HG03139 (cell line): Measurements from ENCODE around the gene MEI4.
"Not testable (repeated sequence)": the region's sequence is repeated elsewhere in the genome, so short reads cannot be mapped to it uniquely, and the experiment has no call there.

Source experiments
- ATAC-seq: cut with Tn5 transposase; IDR thresholded peaks from one replicate; pipeline ENCODE4 v1.9.1; 2021; ENCODE audit not compliant: unreplicated experiment

The MEI4 gene

GRCh38 chr6:77814119-77814518 is 161.3 kb downstream of the MEI4 start:
- ATAC-seq: no peak

DNA sequence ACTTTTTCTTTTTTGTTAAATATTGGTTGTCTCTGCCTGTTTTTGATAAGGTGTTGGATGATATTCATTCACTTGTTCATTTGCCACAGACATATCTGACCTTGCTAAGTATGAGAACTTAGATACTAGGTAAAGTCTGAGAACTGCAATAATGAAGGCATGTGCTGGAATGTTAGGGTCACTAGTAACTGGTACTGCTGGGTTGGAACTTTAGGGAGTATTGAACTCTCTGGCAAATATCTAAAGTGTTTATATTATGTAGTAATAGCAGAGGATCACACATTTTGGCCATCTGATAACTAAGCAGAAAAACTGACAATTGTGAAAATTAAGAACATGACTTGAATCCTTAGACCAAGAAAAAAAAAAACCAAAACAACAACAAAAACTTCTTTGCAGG is 162.7 kb downstream of the MEI4 start:
- no peak for ATAC-seq

GRCh38 chr6:77816766-77817270 is 164.0 kb downstream of the MEI4 start:
- no peak for ATAC-seq

- ATAC-seq: no peak
Measured at GRCh38 chr6:77822265-77822664, 169.4 kb downstream of the MEI4 start.

- no peak for ATAC-seq
Measured at GRCh38 chr6:77825204-77825603, 172.4 kb downstream of the MEI4 start.

- ATAC-seq: no peak
Measured at GRCh38 chr6:77829736-77830135, 176.9 kb downstream of the MEI4 start.

DNA sequence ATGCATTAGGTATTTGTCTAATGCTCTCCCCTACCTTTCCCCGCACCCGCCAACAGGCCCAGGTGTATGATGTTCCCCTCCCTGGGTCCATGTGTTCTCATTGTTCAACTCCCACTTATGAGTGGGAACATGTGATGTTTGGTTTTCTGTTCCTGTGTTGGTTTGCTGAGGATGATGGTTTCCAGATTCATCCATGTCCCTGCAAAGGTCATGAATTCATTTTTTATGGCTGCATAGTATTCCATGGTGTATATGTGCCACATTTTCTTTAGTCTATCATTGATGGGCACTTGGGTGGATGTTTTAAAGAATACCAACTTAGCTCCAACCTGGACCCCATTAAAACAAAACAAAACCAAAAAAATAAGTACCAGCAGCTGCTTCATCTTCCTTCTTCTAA is 180.9 kb downstream of the MEI4 start:
- ATAC-seq: not testable (repeated sequence)

- ATAC-seq: no peak
Measured at GRCh38 chr6:77834591-77834996, 181.8 kb downstream of the MEI4 start.

DNA sequence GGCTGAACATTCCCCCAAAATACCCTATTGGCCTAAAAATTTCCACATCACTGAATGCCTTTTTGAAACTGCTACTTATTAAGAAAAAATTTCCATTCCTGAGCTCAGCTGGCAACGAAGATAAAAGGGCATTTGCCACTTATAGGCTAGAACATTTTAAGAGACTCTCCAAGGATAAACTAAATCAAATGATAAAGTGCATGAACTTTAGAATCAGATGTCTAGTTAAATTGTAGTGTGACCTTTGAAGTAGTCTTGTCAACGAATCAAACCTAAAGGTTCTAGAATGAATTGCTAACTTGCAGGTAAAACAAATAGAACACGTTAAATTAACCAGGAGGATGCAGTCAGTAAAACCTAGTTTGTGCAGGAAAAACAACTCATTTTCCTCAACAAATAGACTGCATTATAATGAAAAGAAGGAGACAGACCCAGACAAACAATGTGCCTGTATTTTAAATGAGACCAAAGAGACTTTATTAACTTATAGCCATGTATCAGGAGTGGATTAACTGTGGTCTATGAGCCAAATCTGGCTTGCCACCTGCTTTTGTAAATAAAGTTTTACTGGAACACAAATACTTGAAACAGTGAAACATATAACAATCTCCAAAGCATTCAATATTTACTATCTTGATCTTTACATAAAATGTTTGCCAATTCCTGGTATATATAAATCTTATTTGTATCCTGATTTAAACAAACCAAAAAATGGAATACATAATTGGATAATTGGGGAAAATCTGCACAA is 184.4 kb downstream of the MEI4 start:
- ATAC-seq: no peak

GRCh38 chr6:77839292-77839691 is 186.5 kb downstream of the MEI4 start:
- no peak for ATAC-seq

GRCh38 chr6:77844822-77845221 is 192.0 kb downstream of the MEI4 start:
- no peak for ATAC-seq

GRCh38 chr6:77853401-77853800 is 200.6 kb downstream of the MEI4 start:
- no peak for ATAC-seq

GRCh38 chr6:77856391-77856790 is 203.6 kb downstream of the MEI4 start:
- no peak for ATAC-seq

GRCh38 chr6:77857421-77857820 is 204.6 kb downstream of the MEI4 start:
- ATAC-seq: no peak

- no peak for ATAC-seq
Measured at GRCh38 chr6:77876300-77876699, 223.5 kb downstream of the MEI4 start.

GRCh38 chr6:77879527-77879926 is 226.7 kb downstream of the MEI4 start:
- ATAC-seq: no peak

GRCh38 chr6:77880501-77880900 is 227.7 kb downstream of the MEI4 start:
- no peak for ATAC-seq

DNA sequence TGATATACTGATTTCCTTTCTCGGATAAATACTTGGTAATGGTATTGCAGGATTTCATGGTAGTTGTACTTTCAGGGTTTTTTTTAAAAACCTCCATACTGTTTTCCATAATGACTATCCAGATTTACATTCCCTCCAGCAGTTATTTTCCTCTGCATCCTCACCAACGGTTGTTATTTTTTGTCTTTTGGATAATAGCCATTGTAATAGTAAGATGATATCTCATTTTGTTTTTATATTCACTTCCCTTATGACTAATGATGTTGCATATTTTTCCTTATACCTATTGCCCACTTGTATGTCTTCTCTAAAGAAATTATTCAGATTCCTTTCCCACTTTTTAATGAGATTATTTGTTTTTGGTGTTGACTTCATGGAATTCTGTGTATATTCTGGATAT is 231.0 kb downstream of the MEI4 start:
- ATAC-seq: no peak

DNA sequence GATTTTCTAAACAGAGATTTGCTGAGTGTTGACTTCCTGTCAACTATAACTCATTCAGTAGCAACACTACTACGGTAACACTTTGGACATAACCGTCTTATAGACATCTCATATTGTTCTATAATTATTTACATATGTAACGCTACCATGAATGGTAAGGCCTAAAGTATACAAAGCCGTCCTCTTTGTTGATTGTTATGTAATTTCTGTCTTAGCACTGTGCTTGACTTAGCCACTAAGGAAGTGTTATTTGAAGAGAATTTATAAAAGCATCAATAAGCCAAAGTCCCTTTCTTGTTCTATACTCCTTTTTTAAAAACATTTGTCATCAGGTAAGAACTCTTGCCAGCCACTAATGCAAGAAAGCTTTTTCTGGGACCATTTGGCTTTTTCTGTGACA is 240.6 kb downstream of the MEI4 start:
- no peak for ATAC-seq

DNA sequence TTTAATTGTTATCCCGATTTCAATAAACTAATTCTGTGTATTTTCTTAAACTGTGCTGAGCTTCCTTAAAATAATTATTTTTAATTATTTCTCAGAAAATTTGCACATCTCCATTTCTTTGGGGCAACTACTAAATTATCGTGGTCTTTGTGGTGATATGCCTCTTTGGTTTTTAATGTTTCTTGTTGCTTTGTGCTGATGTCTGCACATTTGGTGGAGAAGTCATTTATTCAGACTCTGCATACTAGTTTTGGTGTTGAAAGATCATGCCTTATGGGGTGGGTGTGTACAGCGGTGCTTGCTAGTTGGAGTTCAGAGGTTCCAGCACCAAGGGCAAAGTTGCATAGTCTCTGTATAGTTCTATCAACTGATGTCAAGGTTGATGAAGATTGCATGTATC is 253.2 kb downstream of the MEI4 start:
- no peak for ATAC-seq

GRCh38 chr6:77910826-77911225 is 258.0 kb downstream of the MEI4 start:
- no peak for ATAC-seq

DNA sequence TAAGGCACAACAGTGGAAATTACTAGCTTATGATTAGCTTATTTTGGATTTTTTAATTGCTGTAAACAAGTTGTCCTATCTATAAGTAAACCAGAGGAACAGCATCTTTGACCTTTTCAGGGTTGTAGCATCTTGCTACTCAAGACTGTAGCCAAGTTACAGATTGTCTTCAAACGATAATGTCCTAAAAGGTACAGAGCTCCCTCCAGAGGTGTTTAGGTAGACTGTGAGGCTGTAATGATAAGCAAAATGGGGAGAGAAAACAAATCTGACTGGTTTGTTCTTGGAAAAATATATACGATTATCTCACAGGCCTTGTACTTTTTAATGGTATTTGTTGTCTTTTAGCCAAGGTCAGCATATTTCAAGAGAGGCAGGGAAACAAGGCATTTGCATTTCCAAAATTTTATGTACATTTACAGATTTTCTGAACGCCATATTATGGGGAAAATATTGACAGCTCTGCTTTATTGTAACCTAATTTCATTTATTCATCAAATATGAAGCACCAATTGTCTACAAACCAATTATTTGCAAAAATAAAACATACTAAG is 273.4 kb downstream of the MEI4 start:
- no peak for ATAC-seq

DNA sequence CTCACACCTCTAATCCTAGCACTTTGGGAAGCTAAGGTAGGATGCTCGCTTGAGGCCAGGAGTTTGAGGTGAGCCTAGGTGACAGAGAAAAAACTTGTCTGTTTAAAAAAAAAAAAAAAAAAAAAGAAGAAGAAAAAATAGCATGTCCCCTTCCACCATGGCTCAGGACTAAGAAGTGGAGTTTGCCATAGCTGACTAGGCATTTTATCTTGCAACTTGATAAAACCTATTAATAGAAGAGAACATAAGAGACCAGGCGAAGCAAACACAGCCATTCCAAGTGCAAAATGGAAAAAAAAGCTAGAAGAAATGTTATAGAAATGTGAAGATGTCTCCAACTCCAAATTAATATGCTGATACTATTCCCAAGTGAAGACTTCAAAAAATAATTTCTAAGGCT is 277.5 kb downstream of the MEI4 start:
- ATAC-seq: no peak
